H1 (cell line): ENCODE measurements around the gene DUSP23. TPM values are rescaled to one million over a fixed set of nuclear protein-coding genes. Genes with fewer than 3 reads are reported as not detected.

ENCODE experiments used
- CTCF ChIA-PET: fragments of 300-600 bp; sonication (Branson Sonifier 250); formaldehyde crosslinking; loops from one replicate; lab custom pipeline; 2021; ENCODE audit not compliant: partially characterized antibody; lab: Charles Lee
- POLR2A ChIA-PET: fragments of 300-600 bp; sonication (Branson Sonifier 250); formaldehyde crosslinking; loops from one replicate; lab custom pipeline; 2021; ENCODE audit warnings: inconsistent platforms; ENCODE audit not compliant: partially characterized antibody; lab: Charles Lee
- DNase-seq, 2 experiments: peaks; one replicate each; pipeline versions ENCODE4 v3.0.0 to v3.0.0-alpha.2; 2010 to 2022; ENCODE audit warnings: low spot score in 2 of 2, low read depth in 1 of 2, mixed read lengths in 1 of 2
- FAIRE-seq: peaks from 2 replicates; lab custom pipeline; 2011; peaks lifted over from hg19 to GRCh38; lab: Jason Lieb, UNC
- H2AFZ ChIP-seq: 2 replicates; pipeline ENCODE4 v1.8.1; 2012; ENCODE audit warnings: low read length, inconsistent platforms
- H2AK5ac ChIP-seq: 2 replicates; pipeline ENCODE4 v1.6.1; 2013; ENCODE audit warnings: low read depth, low read length
- H2BK120ac ChIP-seq: replicated peaks from 2 replicates; pipeline ENCODE3; 2013; ENCODE audit warnings: low read depth, low read length, inconsistent platforms
- H2BK12ac ChIP-seq: 2 replicates; pipeline ENCODE4 v1.6.1; 2013; ENCODE audit warnings: low read depth, low read length
- H2BK15ac ChIP-seq: 2 replicates; pipeline ENCODE4 v1.6.1; 2013; ENCODE audit warnings: low read length
- H2BK20ac ChIP-seq: 2 replicates; pipeline ENCODE4 v1.6.1; 2013; ENCODE audit warnings: low read length
- H2BK5ac ChIP-seq: 2 replicates; pipeline ENCODE4 v1.6.1; 2013; ENCODE audit warnings: low read depth, low read length
- H3K14ac ChIP-seq: 2 replicates; pipeline ENCODE4 v1.6.1; 2013; ENCODE audit warnings: inconsistent platforms; ENCODE audit not compliant: insufficient read length
- H3K18ac ChIP-seq: 2 replicates; pipeline ENCODE4 v1.6.1; 2013; ENCODE audit warnings: low read length; ENCODE audit errors: extremely low read depth
- H3K23ac ChIP-seq: 2 replicates; pipeline ENCODE4 v1.6.1; 2013; ENCODE audit warnings: inconsistent platforms; ENCODE audit not compliant: insufficient read length
- H3K23me2 ChIP-seq: 2 replicates; pipeline ENCODE4 v1.6.1; 2013; ENCODE audit warnings: low read depth, low read length
- H3K27ac ChIP-seq: 2 replicates; pipeline ENCODE4 v1.6.1; 2011; ENCODE audit warnings: low read depth, low read length, inconsistent platforms
- H3K27me3 ChIP-seq, 4 experiments: replicated peaks in 1 of 4; 1 replicate in 1 of 4; 2 replicates in 3 of 4; pipeline versions ENCODE4 v1.6.1 to v1.8.1; 2011 to 2013; ENCODE audit warnings: low read length in 3 of 4, mild to moderate bottlenecking in 3 of 4, inconsistent platforms in 2 of 4, mixed read lengths in 2 of 4, moderate library complexity in 1 of 4; ENCODE audit not compliant: control insufficient read depth in 3 of 4, insufficient read depth in 3 of 4; ENCODE audit errors: extremely low read depth in 1 of 4
- H3K36me3 ChIP-seq, 4 experiments: 2 replicates each; pipeline versions ENCODE4 v1.6.1 to v1.8.1; 2011 to 2013; ENCODE audit warnings: mild to moderate bottlenecking in 4 of 4, low read length in 3 of 4, moderate library complexity in 2 of 4, control low read depth in 1 of 4, inconsistent platforms in 1 of 4; ENCODE audit not compliant: insufficient read depth in 4 of 4, control insufficient read depth in 2 of 4
- H3K4ac ChIP-seq: replicated peaks from 2 replicates; pipeline ENCODE3; 2013; ENCODE audit warnings: low read length, low read depth, mixed read lengths, inconsistent platforms; ENCODE audit not compliant: insufficient read length
- H3K4me1 ChIP-seq, 4 experiments: replicated peaks in 1 of 4; 1 replicate in 1 of 4; 2 replicates in 3 of 4; pipeline versions ENCODE4 v1.6.1 to v1.8.1; 2011 to 2013; ENCODE audit warnings: low read length in 3 of 4, inconsistent platforms in 2 of 4, mixed read lengths in 1 of 4; ENCODE audit not compliant: insufficient read depth in 4 of 4, control insufficient read depth in 3 of 4
- H3K4me2 ChIP-seq, 2 experiments: 2 replicates each; pipeline versions ENCODE4 v1.6.1 to v1.8.1; 2011 to 2013; ENCODE audit warnings: low read depth in 2 of 2, low read length in 2 of 2, control low read depth in 1 of 2, inconsistent platforms in 1 of 2, mild to moderate bottlenecking in 1 of 2; ENCODE audit not compliant: insufficient read depth in 1 of 2
- H3K4me3 ChIP-seq, 4 experiments: fragments of 200-600, 300-600 bp in 1 of 4; sonication (generic), shearing (Covaris generic), sonication (Bioruptor Twin) in 1 of 4; 2 replicates each; pipeline versions ENCODE4 v1.5.1 to v1.8.1; 2011 to 2016; ENCODE audit warnings: low read length in 4 of 4, low read depth in 3 of 4, control low read depth in 2 of 4, inconsistent platforms in 2 of 4, mild to moderate bottlenecking in 2 of 4, mixed read lengths in 1 of 4, moderate library complexity in 1 of 4; ENCODE audit not compliant: insufficient read depth in 2 of 4; ENCODE audit errors: extremely low read depth in 1 of 4
- H3K56ac ChIP-seq: replicated peaks from 2 replicates; pipeline ENCODE3; 2013; ENCODE audit warnings: low read depth, mild to moderate bottlenecking, mixed read lengths, low read length, inconsistent platforms; ENCODE audit not compliant: insufficient read length
- H3K79me1 ChIP-seq: 2 replicates; pipeline ENCODE4 v1.6.1; 2013; ENCODE audit warnings: low read depth, low read length, control low read depth
- H3K79me2 ChIP-seq, 2 experiments: 2 replicates each; pipeline versions ENCODE4 v1.6.1 to v1.8.1; 2012 to 2013; ENCODE audit warnings: low read length in 2 of 2, mild to moderate bottlenecking in 2 of 2, inconsistent platforms in 1 of 2; ENCODE audit not compliant: insufficient read depth in 2 of 2, control insufficient read depth in 1 of 2
- H3K9ac ChIP-seq, 4 experiments: replicated peaks in 1 of 4; 1 replicate in 1 of 4; 2 replicates in 3 of 4; pipeline versions ENCODE4 v1.6.1 to v1.8.1; 2011 to 2013; ENCODE audit warnings: low read depth in 3 of 4, low read length in 3 of 4, control low read depth in 2 of 4, mild to moderate bottlenecking in 2 of 4, moderate library complexity in 2 of 4, inconsistent platforms in 1 of 4; ENCODE audit errors: extremely low read depth in 1 of 4
- H3K9me3 ChIP-seq, 2 experiments: 2 replicates each; pipeline versions ENCODE4 v1.6.1 to v1.8.1; 2012 to 2013; ENCODE audit warnings: mild to moderate bottlenecking in 2 of 2, moderate library complexity in 2 of 2, control low read depth in 1 of 2, inconsistent platforms in 1 of 2, low read depth in 1 of 2, low read length in 1 of 2, mixed read lengths in 1 of 2; ENCODE audit not compliant: insufficient read depth in 2 of 2
- H4K20me1 ChIP-seq, 2 experiments: replicated peaks in 1 of 2; 2 replicates each; pipeline versions ENCODE3 to v1.8.1; 2011 to 2013; ENCODE audit warnings: inconsistent platforms in 2 of 2, low read length in 2 of 2, mild to moderate bottlenecking in 1 of 2; ENCODE audit not compliant: insufficient read depth in 2 of 2, control insufficient read depth in 1 of 2
- H4K5ac ChIP-seq: 2 replicates; pipeline ENCODE4 v1.6.1; 2013; ENCODE audit warnings: low read length, low read depth, mixed read lengths, inconsistent platforms; ENCODE audit not compliant: insufficient read length
- H4K8ac ChIP-seq: 2 replicates; pipeline ENCODE4 v1.8.0; 2013; ENCODE audit warnings: mild to moderate bottlenecking, moderate library complexity, low read length, inconsistent platforms; ENCODE audit not compliant: insufficient read depth; ENCODE audit errors: extremely low read depth
- H4K91ac ChIP-seq: replicated peaks from 2 replicates; pipeline ENCODE3; 2013; ENCODE audit warnings: low read length, mixed read lengths, inconsistent platforms; ENCODE audit not compliant: insufficient read length
- BRCA1 ChIP-seq: IDR thresholded peaks from 2 replicates; pipeline ENCODE4 v1.6.1; 2012; ENCODE audit warnings: low read depth, low read length, improper control_type of control experiment
- CBX5 ChIP-seq: fragments of 300-800, 300-1000 bp; sonication (generic); IDR thresholded peaks from 2 replicates; pipeline ENCODE4 v1.7.1; 2016; ENCODE audit warnings: antibody characterized with exemption, low read length, low read depth
- CBX8 ChIP-seq: fragments of 300-800, 300-1000 bp; sonication (generic); IDR thresholded peaks from 2 replicates; pipeline ENCODE4 v1.7.1; 2016; ENCODE audit warnings: low read depth, low read length, borderline replicate concordance
- CREB1 ChIP-seq: IDR thresholded peaks from 2 replicates; pipeline ENCODE4 v1.6.1; 2012; ENCODE audit warnings: inconsistent platforms
- CTBP2 ChIP-seq: IDR thresholded peaks from 2 replicates; pipeline ENCODE4 v1.7.0; 2011; ENCODE audit warnings: borderline replicate concordance, mild to moderate bottlenecking, moderate library complexity, mixed read lengths, low read length; ENCODE audit not compliant: insufficient read depth, insufficient read length
- KDM5A ChIP-seq: fragments of 200-600 bp; IDR thresholded peaks from 2 replicates; pipeline ENCODE4 v1.7.1; 2012; ENCODE audit warnings: mild to moderate bottlenecking, low read length, inconsistent platforms, mixed read lengths
- MAFK ChIP-seq: IDR thresholded peaks from 2 replicates; pipeline ENCODE4 v1.6.1; 2012; ENCODE audit warnings: low read depth, mild to moderate bottlenecking, improper control_type of control experiment, low read length
- MAX ChIP-seq: IDR thresholded peaks from 2 replicates; pipeline ENCODE4 v1.6.1; 2012; ENCODE audit warnings: inconsistent platforms
- NANOG ChIP-seq: IDR thresholded peaks from 2 replicates; pipeline ENCODE4 v1.6.1; 2011; ENCODE audit warnings: low read length, low read depth, mild to moderate bottlenecking, inconsistent platforms; ENCODE audit not compliant: insufficient read depth, poor library complexity, severe bottlenecking
- SIRT6 ChIP-seq: IDR thresholded peaks from one replicate; pipeline ENCODE4 v1.7.1; 2012; ENCODE audit warnings: low read length, inconsistent platforms
- SRF ChIP-seq: IDR thresholded peaks from 2 replicates; pipeline ENCODE4 v1.6.1; 2011; ENCODE audit warnings: mild to moderate bottlenecking, low read depth, low read length, moderate library complexity
- TAF1 ChIP-seq: IDR thresholded peaks from 2 replicates; pipeline ENCODE4 v1.6.1; 2011; ENCODE audit warnings: mild to moderate bottlenecking, low read depth, low read length
- TCF12 ChIP-seq: IDR thresholded peaks from 2 replicates; pipeline ENCODE4 v1.6.1; 2011; ENCODE audit warnings: low read depth, mild to moderate bottlenecking, low read length
- WGBS, 2 experiments: shearing (Covaris generic) in 1 of 2; methylation state at CpG; one replicate each; pipeline versions ENCODE4 v1.1.6 to v1.1.7; 2013 to 2015; ENCODE audit warnings: low lambda C conversion rate in 2 of 2, mixed read lengths in 2 of 2, inconsistent platforms in 1 of 2, low coverage in 1 of 2, missing lambda C conversion rate in 1 of 2; ENCODE audit not compliant: insufficient replicate concordance in 2 of 2, insufficient coverage in 1 of 2, insufficient read length in 1 of 2; ENCODE audit errors: extremely low coverage in 1 of 2, missing lambda C conversion rate in 1 of 2; 5-methylcytosine and 5-hydroxymethylcytosine counted together
- polyA plus RNA-seq, 7 experiments: library from polyadenylated mRNA; depleted of rRNA in 3 of 7; stranded (reverse) in 5 of 7; unstranded in 2 of 7; fragments of >200 nt in 5 of 7; fragments of 200-250 nt in 2 of 7; gene quantifications; 1 replicate in 5 of 7; 2 replicates in 1 of 7; 4 replicates in 1 of 7; pipeline versions ENCODE4 v1.2.1 to v1.2.3, GENCODE V29; 2011 to 2013; ENCODE audit warnings: missing spikeins in 2 of 7, mixed read lengths in 2 of 7
- total RNA-seq: library from RNA; stranded (reverse); fragmentation: NEBNext Ultra II Directional; extraction: Animal tissue kit (Norgen Biotek cat#: 25700); gene quantifications from 2 replicates; pipeline ENCODE4 v1.2.1, GENCODE V29; 2021
- TF ChIP-seq, protein P1 (sequence below): IDR thresholded peaks from 2 replicates; pipeline ENCODE4 v1.6.1; 2011; ENCODE audit warnings: low read length, improper control_type of control experiment

Gene DUSP23
- total and polyA plus RNA-seq, 2 of the 8 experiments (the other 6 are each of a cell fraction or from before 2014, with no cell fraction given): 45.8 to 80.1 TPM

DNA sequence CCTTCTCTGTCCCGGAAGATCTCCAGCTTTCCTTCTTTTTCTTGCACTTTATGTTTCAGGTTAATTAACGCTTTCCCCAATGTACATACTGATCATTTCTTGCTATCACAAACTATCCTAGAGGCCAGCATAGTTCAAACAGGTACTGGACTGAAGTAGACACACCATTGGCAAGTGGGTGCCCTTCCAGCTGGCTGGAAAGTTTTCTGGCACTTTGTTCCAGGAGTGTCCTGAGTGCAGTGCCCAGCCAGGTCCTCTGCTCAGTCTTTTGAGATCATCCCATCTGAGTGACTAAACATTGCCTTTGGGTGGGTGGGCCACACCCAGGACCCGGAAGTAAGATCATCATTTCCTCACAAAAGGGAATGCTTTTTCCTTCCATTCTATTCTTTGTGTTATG is 15.0 kb upstream of the DUSP23 start:
- H2BK120ac ChIP-seq: no peak overlapping the region
- ChIA-PET CTCF (interaction anchor here (1.9 kb wide), 1 partner anchor 10 kb away, joined by 6 read pairs; no protein-coding TSS in a partner anchor), POLR2A (no interaction called here)
- no peaks in the 10 kb centered on the region for H3K36me3 ChIP-seq
- H3K9me3 ChIP-seq: no peaks in the 10 kb centered on the region; a peak in 1 of 4 replicates
- H2BK5ac ChIP-seq: no peak overlapping the region
- no peaks in the 10 kb centered on the region for H4K20me1 ChIP-seq
- H3K4me2 ChIP-seq: no peak overlapping the region
- H3K18ac ChIP-seq: no peak overlapping the region
- H2AK5ac ChIP-seq: no peak overlapping the region
- H3K4ac ChIP-seq: no peak overlapping the region
- H3K27me3 ChIP-seq: no peaks in the 10 kb centered on the region
- no peak overlapping the region for H2BK15ac ChIP-seq
- DNase-seq: no peak
- no peak overlapping the region for H4K5ac ChIP-seq
- no peak overlapping the region for H3K14ac ChIP-seq
- H3K9ac ChIP-seq: no peak overlapping the region
- H3K23ac ChIP-seq: no peak overlapping the region
- H3K27ac ChIP-seq: no peak overlapping the region
- WGBS, 2 experiments: 84% methylated on average over 3 of the region's 3 CpGs; no CpG with 5 or more reads in 1 of the 2 experiments
- no peak overlapping the region for H4K8ac ChIP-seq
- no peak overlapping the region for H4K91ac ChIP-seq
- no peaks in the 10 kb centered on the region for H3K79me1 ChIP-seq
- no peak overlapping the region for H2BK12ac ChIP-seq
- no peaks in the 10 kb centered on the region for H3K23me2 ChIP-seq
- H2AFZ ChIP-seq: no peak overlapping the region
- H3K79me2 ChIP-seq: no peaks in the 10 kb centered on the region
- no peaks in the 10 kb centered on the region for H3K4me1 ChIP-seq
- H2BK20ac ChIP-seq: no peak overlapping the region
- FAIRE-seq: no peak
- H3K56ac ChIP-seq: no peak overlapping the region
- no peak overlapping the region for H3K4me3 ChIP-seq
- TF ChIP-seq SIRT6 (no peak), CREB1 (no peak), MAX (no peak), SRF (no peak), CTBP2 (no peak), MAFK (no peak), BRCA1 (no peak), CBX5 (no peak), TCF12 (no peak), CBX8 (no peak), TAF1 (no peak), KDM5A (no peak), NANOG (no peak)
- TF ChIP-seq, protein P1, sequence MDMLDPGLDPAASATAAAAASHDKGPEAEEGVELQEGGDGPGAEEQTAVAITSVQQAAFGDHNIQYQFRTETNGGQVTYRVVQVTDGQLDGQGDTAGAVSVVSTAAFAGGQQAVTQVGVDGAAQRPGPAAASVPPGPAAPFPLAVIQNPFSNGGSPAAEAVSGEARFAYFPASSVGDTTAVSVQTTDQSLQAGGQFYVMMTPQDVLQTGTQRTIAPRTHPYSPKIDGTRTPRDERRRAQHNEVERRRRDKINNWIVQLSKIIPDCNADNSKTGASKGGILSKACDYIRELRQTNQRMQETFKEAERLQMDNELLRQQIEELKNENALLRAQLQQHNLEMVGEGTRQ: no peak
